SU-DHL-6 (cell line): ENCODE measurements around the gene BCAP31.

Source experiments
- H2AFZ ChIP-seq: fragments of 200-600 bp; sonication (generic); 2 replicates; pipeline ENCODE4 v1.6.1; 2014; ENCODE audit warnings: low read depth, mild to moderate bottlenecking, moderate library complexity, mixed read lengths, antibody characterized with exemption, low read length; ENCODE audit not compliant: severe bottlenecking
- H3F3A ChIP-seq: fragments of 200-600 bp; shearing (Covaris generic); 2 replicates; pipeline ENCODE4 v1.6.0; 2016; ENCODE audit warnings: antibody characterized with exemption, mild to moderate bottlenecking; ENCODE audit not compliant: insufficient read depth
- H3K27ac ChIP-seq: fragments of 200-600 bp; sonication (generic); 2 replicates; pipeline ENCODE4 v1.5.1; 2016; ENCODE audit warnings: low read depth, mild to moderate bottlenecking, low read length, moderate library complexity, mixed read lengths
- H3K27me3 ChIP-seq: fragments of 200-600 bp; sonication (generic), shearing (Covaris generic); 2 replicates; pipeline ENCODE4 v1.6.0; 2014; ENCODE audit warnings: mild to moderate bottlenecking, low read length
- H3K36me3 ChIP-seq: fragments of 200-600 bp; sonication (generic); 2 replicates; pipeline ENCODE4 v1.6.1; 2014; ENCODE audit warnings: mild to moderate bottlenecking, low read length, mixed read lengths
- H3K4me2 ChIP-seq: fragments of 300-600, 200-600 bp; shearing (Covaris generic), sonication (generic); 2 replicates; pipeline ENCODE4 v1.6.0; 2014; ENCODE audit warnings: low read length, low read depth, mild to moderate bottlenecking; ENCODE audit not compliant: poor library complexity, severe bottlenecking
- H3K4me3 ChIP-seq: fragments of 200-600 bp; sonication (generic); 2 replicates; pipeline ENCODE4 v1.5.1; 2014; ENCODE audit warnings: antibody characterized with exemption, low read length, mild to moderate bottlenecking, mixed read lengths; ENCODE audit not compliant: insufficient read depth, poor library complexity, severe bottlenecking
- H3K79me2 ChIP-seq: fragments of 200-600 bp; sonication (generic); 2 replicates; pipeline ENCODE4 v1.6.1; 2014; ENCODE audit warnings: mild to moderate bottlenecking, low read length, moderate library complexity; ENCODE audit not compliant: insufficient read depth
- H3K9ac ChIP-seq: fragments of 200-600 bp; sonication (generic); 2 replicates; pipeline ENCODE4 v1.7.0; 2014; ENCODE audit warnings: mild to moderate bottlenecking, low read length
- H3K9me2 ChIP-seq: fragments of 200-600 bp; sonication (generic); replicated peaks from 2 replicates; pipeline ENCODE4 v1.6.1; 2014; ENCODE audit warnings: low read length; ENCODE audit not compliant: insufficient read depth
- H3K9me3 ChIP-seq: fragments of 200-600 bp; sonication (generic); 2 replicates; pipeline ENCODE4 v1.6.1; 2014; ENCODE audit warnings: low read length, mixed read lengths; ENCODE audit not compliant: insufficient read depth
- H4K20me1 ChIP-seq: fragments of 200-600 bp; sonication (generic); 2 replicates; pipeline ENCODE4 v1.6.1; 2014; ENCODE audit warnings: low read depth, mild to moderate bottlenecking, antibody characterized with exemption, low read length, moderate library complexity, mixed read lengths
- EZH2phosphoT487 ChIP-seq: fragments of 200-600 bp; sonication (generic), shearing (Covaris generic); conservative IDR thresholded peaks from 2 replicates; pipeline ENCODE4 v1.6.1; 2018; ENCODE audit warnings: mild to moderate bottlenecking, antibody characterized with exemption, low read length, moderate library complexity, mixed read lengths
- TF ChIP-seq, protein P1 (sequence below): fragments of 200-600 bp; sonication (generic); IDR thresholded peaks from one replicate; pipeline ENCODE4 v1.5.1; 2017; ENCODE audit warnings: antibody characterized with exemption, mild to moderate bottlenecking, low read length, moderate library complexity; ENCODE audit not compliant: insufficient read depth, poor library complexity, severe bottlenecking

The BCAP31 gene

DNA sequence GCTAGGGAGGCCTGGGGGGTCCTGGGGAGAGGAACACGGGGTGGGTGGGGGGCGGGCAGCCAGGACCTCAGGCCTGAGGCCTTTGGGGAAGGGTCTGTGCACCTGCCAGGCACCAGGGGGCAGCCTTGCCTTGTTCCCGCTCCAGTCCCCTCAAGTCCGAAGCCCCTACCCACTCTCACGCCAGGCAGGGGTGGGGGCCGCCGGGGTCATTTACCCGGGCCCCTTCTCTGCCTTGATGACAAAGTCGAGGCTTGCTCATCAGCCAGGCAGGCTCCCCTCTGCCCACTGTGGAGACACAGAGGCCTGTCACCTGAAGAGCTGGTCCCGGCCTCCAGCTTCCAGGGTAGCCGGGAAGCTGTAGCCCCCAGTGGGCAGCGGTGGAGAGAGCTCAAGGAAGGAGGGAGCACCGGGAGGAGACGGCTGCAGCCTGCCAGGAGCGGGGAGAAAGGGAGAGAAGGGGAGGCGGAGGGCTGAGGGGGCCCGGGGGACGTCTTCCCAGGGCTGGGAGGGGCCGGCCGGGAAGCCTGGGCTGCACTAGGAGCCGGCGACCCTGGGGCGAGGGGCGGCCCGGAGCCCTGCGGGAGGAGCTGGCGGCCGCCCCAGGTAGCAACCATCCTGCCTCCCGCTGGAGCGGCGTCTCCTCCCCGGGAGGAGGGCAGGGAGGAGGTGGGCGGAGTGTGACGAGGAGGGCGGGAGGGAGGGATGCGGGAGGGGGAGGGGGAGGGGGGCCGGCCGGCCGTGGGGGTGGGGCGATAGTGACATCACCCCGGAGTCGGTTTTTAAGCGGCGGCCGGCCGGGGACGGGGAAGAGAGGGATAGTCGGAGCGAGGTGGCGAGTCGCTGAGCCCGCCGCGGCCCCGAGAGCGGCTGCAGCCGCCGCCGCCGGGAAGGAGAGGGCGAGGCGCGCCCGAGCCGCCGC, 36.8 kb downstream of the BCAP31 start, which contains the start of gene SLC6A8:
Gene SLC6A8 (plus strand): TSS at position 806 of the 919 bp plus-strand sequence. CDS start 649 bp downstream, outside the sequence.
- Histone ChIP-seq H3K79me2 (no peaks in the 10 kb centered on the region), H3K4me2 (no peak within 1 kb of the TSS), H4K20me1 (no peaks in the 10 kb centered on the region), H3K36me3 (no peaks in the 10 kb centered on the region), H3F3A (no peaks in the 10 kb centered on the region), H3K27ac (no peak within 1 kb of the TSS), H2AFZ (no peak within 1 kb of the TSS), H3K9ac (no peak within 1 kb of the TSS), H3K9me2 (no peaks in the 10 kb centered on the region), H3K9me3 (no peaks in the 10 kb centered on the region), H3K27me3 (no peaks in the 10 kb centered on the region), H3K4me3 (no peak within 1 kb of the TSS)
- no peak for TF ChIP-seq EZH2phosphoT487
- TF ChIP-seq, protein P1, sequence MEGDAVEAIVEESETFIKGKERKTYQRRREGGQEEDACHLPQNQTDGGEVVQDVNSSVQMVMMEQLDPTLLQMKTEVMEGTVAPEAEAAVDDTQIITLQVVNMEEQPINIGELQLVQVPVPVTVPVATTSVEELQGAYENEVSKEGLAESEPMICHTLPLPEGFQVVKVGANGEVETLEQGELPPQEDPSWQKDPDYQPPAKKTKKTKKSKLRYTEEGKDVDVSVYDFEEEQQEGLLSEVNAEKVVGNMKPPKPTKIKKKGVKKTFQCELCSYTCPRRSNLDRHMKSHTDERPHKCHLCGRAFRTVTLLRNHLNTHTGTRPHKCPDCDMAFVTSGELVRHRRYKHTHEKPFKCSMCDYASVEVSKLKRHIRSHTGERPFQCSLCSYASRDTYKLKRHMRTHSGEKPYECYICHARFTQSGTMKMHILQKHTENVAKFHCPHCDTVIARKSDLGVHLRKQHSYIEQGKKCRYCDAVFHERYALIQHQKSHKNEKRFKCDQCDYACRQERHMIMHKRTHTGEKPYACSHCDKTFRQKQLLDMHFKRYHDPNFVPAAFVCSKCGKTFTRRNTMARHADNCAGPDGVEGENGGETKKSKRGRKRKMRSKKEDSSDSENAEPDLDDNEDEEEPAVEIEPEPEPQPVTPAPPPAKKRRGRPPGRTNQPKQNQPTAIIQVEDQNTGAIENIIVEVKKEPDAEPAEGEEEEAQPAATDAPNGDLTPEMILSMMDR: no peak

DNA sequence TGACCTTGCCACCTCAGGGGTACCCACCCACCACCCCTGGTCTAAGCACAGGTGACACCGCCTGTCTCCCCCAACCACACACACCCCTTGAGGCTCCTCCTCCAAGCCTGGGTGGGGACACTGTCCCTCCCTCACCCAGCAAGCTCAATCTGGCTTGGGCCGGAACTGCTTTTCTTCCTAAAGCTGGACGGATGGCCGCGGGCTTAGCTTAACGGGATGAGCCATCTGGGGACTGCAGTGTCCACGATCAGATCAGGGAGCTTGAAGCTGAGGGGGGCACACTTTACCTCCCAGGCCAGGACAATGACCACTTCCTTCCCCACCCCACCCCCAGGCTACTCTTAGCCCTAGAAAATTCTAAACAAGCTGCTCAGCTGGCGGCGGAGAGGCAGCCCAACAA, 37.5 kb downstream of the BCAP31 start:
- no peak overlapping the region for H3K4me3 ChIP-seq
- no peaks in the 10 kb centered on the region for H4K20me1 ChIP-seq
- H3K9me3 ChIP-seq: no peaks in the 10 kb centered on the region
- H3K79me2 ChIP-seq: no peaks in the 10 kb centered on the region
- H3K27me3 ChIP-seq: no peaks in the 10 kb centered on the region
- no peaks in the 10 kb centered on the region for H3K36me3 ChIP-seq
- H3K9me2 ChIP-seq: no peaks in the 10 kb centered on the region
- TF ChIP-seq, protein P1: no peak
- TF ChIP-seq EZH2phosphoT487: no peak
- H3K27ac ChIP-seq: no peak overlapping the region
- H3K4me2 ChIP-seq: no peak overlapping the region
- H2AFZ ChIP-seq: no peak overlapping the region
- no peaks in the 10 kb centered on the region for H3F3A ChIP-seq
- no peak overlapping the region for H3K9ac ChIP-seq

DNA sequence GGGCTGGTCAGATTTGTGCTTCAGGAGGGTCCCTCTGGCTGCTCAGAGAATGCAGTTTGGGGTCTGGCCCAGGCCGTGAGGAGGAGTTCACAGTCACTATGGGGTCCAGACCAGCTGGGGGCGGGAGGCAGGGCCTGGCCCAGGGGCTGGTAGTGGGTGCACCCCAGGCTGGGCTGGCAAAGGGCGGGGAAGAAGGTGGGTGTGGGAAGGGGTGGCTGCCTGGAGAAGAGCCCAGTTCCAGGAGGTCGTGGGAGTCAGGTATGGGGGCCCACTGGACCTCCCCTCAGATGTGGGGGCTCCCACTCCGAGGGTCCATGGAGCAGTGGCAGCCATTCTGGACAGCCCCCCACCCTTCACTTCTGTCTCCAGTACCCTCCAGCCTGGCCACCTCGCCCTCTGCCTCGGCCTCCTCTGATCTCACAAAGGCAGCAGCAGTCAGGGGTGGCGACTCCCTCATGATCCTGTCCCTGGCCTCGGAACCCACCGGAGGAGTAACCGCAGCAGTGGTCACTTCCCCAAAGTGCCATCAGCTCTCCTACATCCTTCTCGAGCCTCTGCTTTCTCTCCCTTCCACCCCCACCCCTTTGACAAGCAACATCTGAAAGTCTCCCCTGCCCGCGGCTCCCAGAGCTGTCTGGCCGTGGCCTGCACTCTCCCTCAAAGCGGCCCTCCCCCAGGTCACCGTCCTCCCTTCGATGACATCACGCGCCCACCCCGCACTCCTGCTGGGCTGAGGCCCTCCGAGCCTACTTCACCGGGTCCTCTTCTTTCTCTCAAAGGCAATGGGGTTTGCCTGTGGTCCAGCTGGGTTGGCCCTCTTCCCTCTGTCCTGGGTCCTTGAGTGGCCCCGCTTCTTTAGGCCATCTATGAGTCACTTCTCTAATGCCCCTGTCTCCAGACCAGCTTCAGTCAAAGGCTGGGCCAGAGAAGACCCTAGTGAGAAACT, 38.2 kb downstream of the BCAP31 start:
- Histone ChIP-seq H3K27ac (no peak overlapping the region), H3K9me3 (no peaks in the 10 kb centered on the region), H3F3A (no peaks in the 10 kb centered on the region), H3K4me2 (no peak overlapping the region), H3K27me3 (no peaks in the 10 kb centered on the region), H3K36me3 (no peaks in the 10 kb centered on the region), H2AFZ (no peak overlapping the region), H4K20me1 (no peaks in the 10 kb centered on the region), H3K9me2 (no peaks in the 10 kb centered on the region), H3K4me3 (no peak overlapping the region), H3K9ac (no peak overlapping the region), H3K79me2 (no peaks in the 10 kb centered on the region)
- TF ChIP-seq, protein P1: no peak
